Left colon (tissue), 2 donors: ENCODE data around the gene RPTOR. TPM values are rescaled to one million over a fixed set of nuclear protein-coding genes. Genes with fewer than 3 reads are reported as not detected.

ENCODE experiments used
- ATAC-seq: fragments of 200-7000 bp; cut with Tn5 transposase; one replicate; pipeline ENCODE4 v1.9.1; 2020; ENCODE audit warnings: mild to moderate bottlenecking, moderate library complexity
- DNase-seq, 2 donors: peaks; one replicate each; pipeline ENCODE4 v3.0.0-alpha.2; 2020
- intact Hi-C, 2 donors: fragments of 100-400 bp; cut with DNase I in 1 of 2; cut with micrococcal nuclease in 1 of 2; formaldehyde crosslinking; loops; one replicate each; pipeline versions ENCODE4 v1.11.2 to v1.14.0; 2022; cut with DNase I, micrococcal nuclease
- total RNA-seq, 2 donors: library from RNA; stranded (reverse); fragmentation: NEBNext Ultra II Directional; extraction: Animal tissue kit (Norgen Biotek cat#: 25700); gene quantifications; one replicate each; pipeline ENCODE4 v1.2.1, GENCODE V29; 2021
- donor health status: DM: no; HTN: no; CAD: no.
- donor health status: DM: yes; HTN: yes; CAD: no.

RPTOR gene
- total RNA-seq, 2 donors from 2014 or later, result 33.4 to 35.7 TPM

DNA sequence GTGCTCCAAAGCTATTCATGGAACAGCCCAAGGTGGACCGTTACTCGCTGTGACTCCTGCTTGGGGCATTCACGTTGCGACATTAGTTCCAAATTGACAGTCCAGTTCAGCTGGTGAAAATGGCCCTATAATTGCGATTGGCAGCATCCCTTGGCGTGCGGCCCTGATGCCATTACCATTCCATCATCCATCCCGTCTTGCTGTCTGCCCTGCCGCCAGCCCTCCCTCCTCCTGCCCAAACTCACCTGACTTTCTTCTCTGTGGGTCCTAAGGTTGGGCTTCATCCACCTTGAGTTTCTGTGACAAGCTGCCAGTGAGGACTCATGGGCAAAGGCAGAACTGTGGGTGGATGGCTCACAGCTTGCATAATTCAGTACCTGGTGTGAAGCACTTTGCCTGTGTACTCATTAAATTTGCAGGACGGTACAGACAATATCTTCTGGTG, 104.6 kb downstream of the RPTOR start:
- no peak for DNase-seq
- intact Hi-C loops, result no loop called here
- no peak for ATAC-seq

GRCh38 chr17:80649672-80650330, 105.2 kb downstream of the RPTOR start:
- intact Hi-C loops, result no loop called here
- ATAC-seq, result peak; percentile 38
- DNase-seq, result peak in 1 of 2 donors; percentile 24

GRCh38 chr17:80650331-80650672, 105.7 kb downstream of the RPTOR start:
- DNase-seq (no peak), ATAC-seq (no peak)
- intact Hi-C loops, result no loop called here

DNA sequence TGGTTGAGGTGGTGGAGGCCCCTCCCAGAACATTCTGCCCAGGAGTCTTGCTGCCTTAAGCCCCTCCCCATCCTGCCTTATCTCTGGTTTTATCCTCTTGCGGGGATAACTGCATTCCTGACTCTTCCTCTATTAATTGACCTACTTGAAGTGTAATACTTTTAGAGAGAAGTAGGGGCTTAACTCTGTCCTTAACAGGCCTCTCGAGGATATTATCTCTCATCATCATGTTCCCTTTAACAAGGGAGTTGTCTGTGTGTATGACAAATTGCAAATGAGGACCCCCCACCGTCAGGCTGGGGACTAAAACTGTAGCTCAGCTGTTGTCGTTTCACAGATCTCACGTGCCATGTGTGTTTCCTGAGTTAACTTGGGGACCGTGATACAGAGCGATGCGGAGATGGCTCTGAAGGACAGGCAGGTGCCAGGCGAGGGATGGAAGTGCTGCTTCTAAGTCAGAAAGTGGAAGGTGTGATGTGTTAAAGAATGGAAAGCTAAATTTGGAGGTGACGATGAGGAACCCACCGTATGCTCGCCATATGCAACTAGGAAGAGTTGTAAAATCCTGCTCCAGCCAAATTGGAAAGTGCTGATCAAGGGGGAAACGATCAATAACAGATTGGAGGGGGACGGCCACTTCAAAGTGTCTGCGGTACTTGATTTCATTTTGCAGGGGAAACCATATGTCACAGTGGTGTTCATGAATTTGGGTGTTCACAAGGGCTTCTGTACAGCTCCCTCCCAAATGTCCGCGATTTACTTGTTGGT, 106.3 kb downstream of the RPTOR start:
- no peak for ATAC-seq
- DNase-seq, result no peak
- intact Hi-C loops, result no loop called here

DNA sequence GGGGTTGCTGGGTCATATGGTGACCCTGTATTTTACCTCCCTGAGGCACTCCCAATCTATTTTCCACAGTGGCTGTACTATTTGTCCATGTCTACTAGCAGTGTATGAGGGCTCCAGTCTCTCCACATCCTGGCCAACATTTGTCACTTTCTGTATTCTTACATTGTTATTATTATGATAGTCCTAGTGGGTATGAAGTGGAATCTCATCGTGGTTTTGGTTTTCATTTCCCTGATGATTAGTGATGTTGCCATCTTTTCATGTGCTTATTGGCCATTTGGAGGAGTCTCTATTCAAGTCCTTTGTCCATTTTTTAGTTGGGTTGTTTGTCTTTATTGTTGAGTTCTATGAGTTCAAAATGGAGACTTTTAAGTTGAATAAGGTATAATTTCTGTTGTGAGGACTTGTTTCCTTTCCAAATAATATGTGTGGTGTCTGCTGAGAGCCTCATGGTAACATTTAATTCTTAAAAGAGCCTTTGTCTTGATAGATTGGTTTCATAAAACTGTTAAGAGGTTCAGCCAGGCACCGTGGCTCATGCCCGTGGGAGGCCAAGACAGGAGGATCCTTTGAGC, 108.2 kb downstream of the RPTOR start:
- intact Hi-C loops, result no loop called here
- DNase-seq, result no peak

DNA sequence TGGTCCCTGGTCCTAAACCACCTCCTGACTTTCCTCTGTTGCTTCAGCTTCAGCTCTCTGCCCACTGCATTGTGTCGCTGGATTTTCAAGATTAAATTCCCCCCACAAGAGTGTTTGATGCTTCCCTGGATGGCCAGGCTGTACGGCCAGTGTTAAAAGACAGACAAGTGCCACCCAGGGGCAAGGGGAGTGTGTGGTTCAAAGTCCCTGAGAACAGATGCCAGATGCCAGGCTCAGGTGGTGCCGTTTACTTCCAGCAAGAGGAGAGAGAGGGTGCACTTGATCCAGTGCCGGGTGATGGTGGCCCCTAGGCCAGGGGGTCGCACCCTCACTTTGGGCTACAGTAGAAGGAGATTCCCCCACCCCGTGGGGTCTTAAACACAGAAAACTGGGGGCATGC, 109.2 kb downstream of the RPTOR start:
- ATAC-seq, result peak; percentile 96
- intact Hi-C loops, result no loop called here
- peak in 1 of 2 donors; percentile 28 for DNase-seq

More for the DNA sequence above, 108.2 kb downstream of the RPTOR start:
- ATAC-seq, result no peak

- ATAC-seq, result no peak
- DNase-seq, result no peak
- intact Hi-C loops, result no loop called here
Measured at GRCh38 chr17:80655608-80656007, 111.0 kb downstream of the RPTOR start.

GRCh38 chr17:80656590-80656989, 112.0 kb downstream of the RPTOR start:
- DNase-seq (no peak), ATAC-seq (no peak)
- intact Hi-C loops, result no loop called here

DNA sequence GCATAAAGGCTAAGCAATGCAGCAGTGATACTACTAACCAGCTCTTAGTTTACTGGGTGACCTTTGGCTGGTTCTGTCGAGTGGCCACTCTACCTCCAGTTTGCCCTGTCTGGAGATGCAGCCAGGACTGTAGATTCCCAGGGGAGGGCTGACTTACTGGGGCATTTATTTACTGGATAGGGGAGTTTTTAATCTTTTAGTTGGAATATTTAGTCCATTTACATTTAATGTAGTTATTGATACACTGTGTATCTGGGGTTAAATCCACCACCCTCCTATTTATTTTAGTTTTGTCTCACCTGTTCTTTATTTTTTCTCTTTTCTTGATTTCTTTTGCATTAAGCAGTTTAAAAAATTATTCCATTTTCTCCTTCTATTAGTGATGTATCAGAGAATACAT, 112.9 kb downstream of the RPTOR start:
- ATAC-seq (no peak), DNase-seq (no peak)
- intact Hi-C loops, result no loop called here

DNA sequence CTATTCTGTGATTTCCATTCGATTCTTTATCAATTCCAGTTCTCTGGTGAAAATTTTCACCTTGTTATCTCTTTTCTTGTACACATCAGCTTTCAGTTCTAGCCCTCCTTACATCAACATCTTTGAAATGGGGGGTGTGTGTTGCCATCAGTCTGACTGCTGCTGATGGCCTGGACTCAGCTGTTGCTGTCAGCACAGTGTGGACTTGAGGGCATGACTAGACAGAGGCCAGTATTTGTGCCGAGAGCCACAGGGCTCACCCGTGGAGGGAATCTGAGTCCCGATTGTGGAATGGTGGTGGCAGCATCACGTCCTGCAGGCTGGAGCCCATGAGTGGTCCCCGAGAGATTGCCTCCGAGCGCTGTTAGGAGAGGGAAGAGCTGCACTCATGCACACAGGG, 114.2 kb downstream of the RPTOR start:
- no peak for DNase-seq
- intact Hi-C loops, result no loop called here

GRCh38 chr17:80659651-80660050, 115.0 kb downstream of the RPTOR start:
- DNase-seq (no peak), ATAC-seq (no peak)
- intact Hi-C loops, result no loop called here

More for the DNA sequence above, 114.2 kb downstream of the RPTOR start:
- ATAC-seq, result no peak

DNA sequence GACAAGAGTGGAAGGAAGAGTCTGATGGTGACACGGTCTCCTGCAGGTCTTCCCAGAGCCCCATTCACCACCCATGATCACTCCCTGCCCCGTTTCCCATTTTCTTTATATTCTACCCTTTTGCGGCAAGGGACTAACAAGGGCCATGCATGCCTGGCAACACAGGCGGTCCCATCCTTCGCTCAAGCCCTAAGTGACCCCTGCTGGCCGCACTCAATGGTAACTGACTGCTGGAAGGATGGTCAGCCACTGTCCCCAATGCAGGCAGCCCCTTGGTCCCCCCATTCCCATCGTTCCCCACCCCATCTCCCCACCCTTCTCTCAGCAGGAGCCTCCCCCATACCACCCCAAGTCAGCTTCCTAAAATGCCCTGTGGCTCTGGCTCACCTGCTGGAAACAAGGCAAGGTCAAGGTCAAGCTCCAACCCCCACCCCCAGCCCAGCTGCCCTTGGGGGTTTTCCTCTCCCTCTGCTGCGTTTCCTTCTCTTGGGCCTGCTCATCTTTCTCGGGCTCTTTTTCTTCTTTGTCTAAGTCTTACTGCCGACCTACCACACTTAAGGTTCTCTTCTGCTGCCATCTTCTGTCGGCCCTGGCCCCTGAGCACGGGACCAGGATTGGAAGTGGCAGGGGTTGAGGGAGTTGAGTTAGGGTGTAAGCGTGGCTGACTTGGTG, 116.0 kb downstream of the RPTOR start:
- intact Hi-C loops, result no loop called here
- ATAC-seq, result no peak

DNA sequence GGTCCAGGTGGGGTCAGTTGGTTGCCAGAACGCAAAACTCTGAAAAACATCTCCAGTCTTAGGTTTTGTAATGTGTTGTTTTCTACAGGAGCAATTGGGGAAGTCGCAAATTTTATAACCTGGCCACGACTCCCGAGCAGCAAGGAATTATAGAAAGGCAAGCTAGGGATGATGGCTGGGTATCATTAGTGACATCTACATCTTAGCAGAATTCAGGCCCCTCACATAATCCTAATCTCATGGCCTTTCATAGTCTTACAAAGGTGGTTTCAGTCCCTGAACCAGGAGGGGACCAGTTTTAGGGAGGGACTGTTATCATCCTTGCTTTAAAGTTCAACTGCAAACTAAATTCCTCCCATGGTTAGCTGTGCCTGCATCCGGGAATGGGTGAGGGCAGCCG, 117.9 kb downstream of the RPTOR start:
- intact Hi-C loops, result no loop called here
- DNase-seq (no peak), ATAC-seq (no peak)

More for the DNA sequence above, 116.0 kb downstream of the RPTOR start:
- no peak for DNase-seq

- peak; percentile 18 to 60 for DNase-seq
- intact Hi-C loops, result no loop called here
- ATAC-seq, result no peak
Measured at GRCh38 chr17:80663781-80664206, 119.2 kb downstream of the RPTOR start.

DNA sequence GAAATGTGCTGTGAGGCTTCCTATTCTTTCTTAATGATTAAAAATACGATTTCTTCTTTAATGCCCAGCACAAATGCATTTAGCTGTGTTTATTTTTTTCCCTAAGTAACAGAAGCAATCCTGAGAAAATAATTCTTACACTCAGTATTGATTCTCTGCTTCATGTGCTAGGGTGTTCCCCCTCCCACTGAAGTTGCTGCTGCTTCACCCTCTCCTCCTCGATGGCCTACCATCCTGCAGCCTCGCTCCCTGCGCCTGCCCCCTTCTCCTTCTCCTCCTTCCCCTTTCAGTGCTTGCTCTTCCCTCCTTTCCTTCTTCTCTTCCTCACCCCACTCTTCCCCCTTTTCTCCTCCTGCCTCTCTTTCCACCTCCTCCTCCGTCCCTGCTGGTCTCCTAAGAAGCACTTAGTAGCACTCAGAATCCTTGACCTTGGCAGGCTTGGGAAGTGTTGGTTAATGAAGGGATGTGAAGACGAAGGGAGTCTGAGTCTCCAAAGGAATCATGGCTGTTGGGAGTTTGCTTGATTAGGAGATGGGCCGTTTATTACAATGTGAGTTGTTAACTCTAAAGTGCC, 119.7 kb downstream of the RPTOR start:
- DNase-seq, result no peak
- intact Hi-C loops, result no loop called here
- ATAC-seq, result no peak

DNA sequence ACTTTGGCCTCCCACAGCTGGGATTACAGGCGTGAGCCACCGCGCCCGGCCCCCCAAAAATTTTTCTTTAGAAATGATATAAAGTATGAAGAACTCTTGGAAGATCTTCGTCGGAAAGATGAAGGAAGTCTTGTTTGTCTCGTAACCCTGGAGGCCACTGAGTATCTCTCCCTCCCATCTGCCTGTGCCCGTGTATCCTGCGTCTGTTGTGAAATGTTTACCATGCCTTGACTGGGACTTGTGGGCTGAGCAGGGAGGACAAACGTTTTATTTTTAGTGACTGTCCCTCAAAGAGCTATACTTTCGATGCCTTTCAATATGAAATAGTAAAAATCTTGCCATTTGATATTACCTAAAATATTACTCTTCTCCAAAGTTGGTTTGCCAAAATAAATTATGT, 121.2 kb downstream of the RPTOR start:
- ATAC-seq, result no peak
- DNase-seq, result no peak
- intact Hi-C loops, result no loop called here

DNA sequence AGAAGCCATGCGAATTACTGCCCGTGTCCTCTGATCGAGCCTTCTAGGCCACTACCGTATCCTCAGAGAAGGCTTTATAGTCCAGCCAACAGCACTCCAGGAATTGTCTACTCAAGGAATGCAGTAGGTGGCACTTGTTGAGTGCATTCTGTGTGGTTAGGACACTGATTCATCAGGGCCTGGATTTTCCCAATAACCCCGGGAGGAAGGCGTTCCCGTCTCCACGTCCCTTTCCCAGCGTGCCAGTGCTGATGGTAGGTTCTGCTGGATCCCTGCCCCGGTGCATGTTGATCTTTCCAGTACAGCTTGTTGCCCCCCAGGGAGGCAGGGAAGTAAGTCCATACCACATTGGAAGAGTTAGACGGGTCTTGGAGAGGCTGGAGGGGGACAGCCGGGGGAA, 122.2 kb downstream of the RPTOR start:
- no peak for DNase-seq
- intact Hi-C loops, result no loop called here
- ATAC-seq, result no peak

- intact Hi-C loops, result no loop called here
- no peak for ATAC-seq
- DNase-seq, result no peak
Measured at GRCh38 chr17:80667462-80668277, 123.0 kb downstream of the RPTOR start.
